ENCODE data around the gene RNF40.
"Not testable (repeated sequence)": the region's sequence is repeated elsewhere in the genome, so short reads cannot be mapped to it uniquely, and the experiment has no call there.

The RNF40 gene

DNA sequence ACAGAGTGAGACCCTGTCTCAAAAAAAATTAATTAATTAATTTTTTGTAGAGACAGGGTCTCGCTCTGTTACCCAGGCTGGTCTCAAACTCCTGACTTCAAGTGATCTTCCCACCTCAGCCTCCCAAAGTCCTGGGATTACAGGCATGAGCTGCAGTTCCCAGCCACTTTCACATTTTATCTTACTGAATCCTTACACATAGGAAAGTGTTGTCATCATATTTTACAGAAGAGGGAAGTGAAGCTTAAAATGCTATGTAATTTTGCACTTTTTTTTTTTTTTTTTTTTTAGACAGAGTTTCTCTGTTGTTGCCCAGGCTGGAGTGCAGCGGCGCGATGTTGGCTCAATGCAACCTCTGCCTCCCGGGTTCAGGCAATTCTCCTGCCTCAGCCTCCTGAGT lies 46.0 kb downstream of the RNF40 start:
- TF ChIP-seq, protein P1, sequence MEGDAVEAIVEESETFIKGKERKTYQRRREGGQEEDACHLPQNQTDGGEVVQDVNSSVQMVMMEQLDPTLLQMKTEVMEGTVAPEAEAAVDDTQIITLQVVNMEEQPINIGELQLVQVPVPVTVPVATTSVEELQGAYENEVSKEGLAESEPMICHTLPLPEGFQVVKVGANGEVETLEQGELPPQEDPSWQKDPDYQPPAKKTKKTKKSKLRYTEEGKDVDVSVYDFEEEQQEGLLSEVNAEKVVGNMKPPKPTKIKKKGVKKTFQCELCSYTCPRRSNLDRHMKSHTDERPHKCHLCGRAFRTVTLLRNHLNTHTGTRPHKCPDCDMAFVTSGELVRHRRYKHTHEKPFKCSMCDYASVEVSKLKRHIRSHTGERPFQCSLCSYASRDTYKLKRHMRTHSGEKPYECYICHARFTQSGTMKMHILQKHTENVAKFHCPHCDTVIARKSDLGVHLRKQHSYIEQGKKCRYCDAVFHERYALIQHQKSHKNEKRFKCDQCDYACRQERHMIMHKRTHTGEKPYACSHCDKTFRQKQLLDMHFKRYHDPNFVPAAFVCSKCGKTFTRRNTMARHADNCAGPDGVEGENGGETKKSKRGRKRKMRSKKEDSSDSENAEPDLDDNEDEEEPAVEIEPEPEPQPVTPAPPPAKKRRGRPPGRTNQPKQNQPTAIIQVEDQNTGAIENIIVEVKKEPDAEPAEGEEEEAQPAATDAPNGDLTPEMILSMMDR (IDR thresholded peaks at IDR 0.05; ENCODE audit: low read depth, low read length, poor library complexity, severe bottlenecking): no peak
- TF ChIP-seq EZH2phosphoT487 (IDR thresholded peaks at IDR 0.05; ENCODE audit: borderline replicate concordance, low read length): no peak
- Histone ChIP-seq H3K27me3 (ENCODE audit: control insufficient read depth, low read length) (no peaks in the 10 kb centered on the region), H3F3A (ENCODE audit: control insufficient read depth, insufficient read depth) (no peaks in the 10 kb centered on the region), H3K4me1 (ENCODE audit: control insufficient read depth, low read length) (peaks cover 18% of the 10 kb centered on the region), H3K4me2 (ENCODE audit: low read length) (no peak overlapping the region), H3K4me3 (ENCODE audit: low read length) (no peak overlapping the region), H3K27ac (ENCODE audit: low read depth, low read length) (no peak overlapping the region), H4K20me1 (ENCODE audit: control insufficient read depth, insufficient read depth, low read depth, low read length) (no peaks in the 10 kb centered on the region), H3K9me3 (ENCODE audit: control insufficient read depth, insufficient read depth, low read length) (no peaks in the 10 kb centered on the region), H3K79me2 (ENCODE audit: control insufficient read depth, low read length) (no peaks in the 10 kb centered on the region), H3K36me3 (ENCODE audit: control insufficient read depth, low read length) (no peaks in the 10 kb centered on the region), H3K9me2 (replicated peaks; ENCODE audit: control insufficient read depth, low read length) (no peaks in the 10 kb centered on the region)

GRCh38 chr16:30808890-30809426 lies 46.8 kb downstream of the RNF40 start:
- H3K36me3 ChIP-seq (ENCODE audit: control insufficient read depth, low read length); H3K27me3 ChIP-seq (ENCODE audit: control insufficient read depth, low read length); H3K9me2 ChIP-seq (replicated peaks; ENCODE audit: control insufficient read depth, low read length); H3F3A ChIP-seq (ENCODE audit: control insufficient read depth, insufficient read depth); H3K79me2 ChIP-seq (ENCODE audit: control insufficient read depth, low read length); H4K20me1 ChIP-seq (ENCODE audit: control insufficient read depth, insufficient read depth, low read depth, low read length); H3K9me3 ChIP-seq (ENCODE audit: control insufficient read depth, insufficient read depth, low read length); H3K4me3 ChIP-seq (ENCODE audit: low read length); H3K27ac ChIP-seq (ENCODE audit: low read depth, low read length); H3K4me2 ChIP-seq (ENCODE audit: low read length): not testable (repeated sequence)
- peaks cover 22% of the 10 kb centered on the region for H3K4me1 ChIP-seq (ENCODE audit: control insufficient read depth, low read length)

GRCh38 chr16:30809675-30810074 lies 47.6 kb downstream of the RNF40 start:
- H3K9me3 ChIP-seq (ENCODE audit: control insufficient read depth, insufficient read depth, low read length); H3K27ac ChIP-seq (ENCODE audit: low read depth, low read length); H3K9me2 ChIP-seq (replicated peaks; ENCODE audit: control insufficient read depth, low read length); H3K27me3 ChIP-seq (ENCODE audit: control insufficient read depth, low read length); H3K4me3 ChIP-seq (ENCODE audit: low read length); H3F3A ChIP-seq (ENCODE audit: control insufficient read depth, insufficient read depth); H3K36me3 ChIP-seq (ENCODE audit: control insufficient read depth, low read length); H3K79me2 ChIP-seq (ENCODE audit: control insufficient read depth, low read length); H3K4me2 ChIP-seq (ENCODE audit: low read length); H4K20me1 ChIP-seq (ENCODE audit: control insufficient read depth, insufficient read depth, low read depth, low read length): not testable (repeated sequence)
- peaks cover 25% of the 10 kb centered on the region for H3K4me1 ChIP-seq (ENCODE audit: control insufficient read depth, low read length)

DNA sequence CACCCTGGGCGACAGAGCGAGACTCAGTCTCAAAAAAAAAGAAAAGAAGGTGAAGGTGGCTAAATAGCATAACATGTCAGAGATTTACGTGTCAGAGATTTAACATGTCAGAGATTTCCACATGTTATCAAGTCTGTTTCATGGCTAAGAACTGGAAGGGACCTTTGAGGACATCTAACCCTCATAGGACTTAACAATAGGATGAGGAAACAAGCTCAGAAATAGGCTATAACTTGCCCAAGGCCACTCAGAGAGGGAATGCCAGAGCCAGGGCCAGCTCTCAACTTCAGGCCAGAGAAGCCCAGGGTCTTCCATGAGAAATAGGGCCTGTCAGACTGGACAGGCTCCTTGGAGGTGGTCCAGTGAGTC lies 51.7 kb downstream of the RNF40 start:
- no peaks in the 10 kb centered on the region for H3K27me3 ChIP-seq (ENCODE audit: control insufficient read depth, low read length)
- H3K9me3 ChIP-seq (ENCODE audit: control insufficient read depth, insufficient read depth, low read length): no peaks in the 10 kb centered on the region
- H3K4me2 ChIP-seq (ENCODE audit: low read length): peak overlapping the region; percentile 99
- no peaks in the 10 kb centered on the region for H3K36me3 ChIP-seq (ENCODE audit: control insufficient read depth, low read length)
- H3K4me3 ChIP-seq (ENCODE audit: low read length): peak overlapping the region; percentile 75
- H3K27ac ChIP-seq (ENCODE audit: low read depth, low read length): peak overlapping the region; percentile 51
- no peaks in the 10 kb centered on the region for H4K20me1 ChIP-seq (ENCODE audit: control insufficient read depth, insufficient read depth, low read depth, low read length)
- H3F3A ChIP-seq (ENCODE audit: control insufficient read depth, insufficient read depth): no peaks in the 10 kb centered on the region
- peaks cover 13% of the 10 kb centered on the region for H3K4me1 ChIP-seq (ENCODE audit: control insufficient read depth, low read length)
- H3K9me2 ChIP-seq (replicated peaks; ENCODE audit: control insufficient read depth, low read length): no peaks in the 10 kb centered on the region
- no peaks in the 10 kb centered on the region for H3K79me2 ChIP-seq (ENCODE audit: control insufficient read depth, low read length)
- TF ChIP-seq, protein P1 (IDR thresholded peaks at IDR 0.05; ENCODE audit: low read depth, low read length, poor library complexity, severe bottlenecking): no peak
- no peak for TF ChIP-seq EZH2phosphoT487 (IDR thresholded peaks at IDR 0.05; ENCODE audit: borderline replicate concordance, low read length)
